A549 treated with Mapracorat at 1 μM for 4 hours (cell line): ENCODE measurements around the gene CACNA1S. TPM values are rescaled to one million over a fixed set of nuclear protein-coding genes. Genes with fewer than 3 reads are reported as not detected.

ENCODE experiments used
- total RNA-seq: library from RNA; stranded (reverse); fragments of 200-300 nt; extraction: Qiagen RNA extraction; gene quantifications from 5 replicates; pipeline ENCODE4 v1.2.3, GENCODE V29; 2022

Gene CACNA1S
- total RNA-seq, result not detected in 5 replicates

GRCh38 chr1:201112173-201112731, at the start of gene CACNA1S:
TSS of gene CACNA1S (minus strand) at chr1:201112426. CDS start at chr1:201112339, 87 bp downstream.

GRCh38 chr1:201154389-201155165, 42.4 kb upstream of the CACNA1S start, which contains the start of gene TMEM9:
TSS of gene TMEM9 (minus strand) at chr1:201154474. CDS start at chr1:201153923, 551 bp downstream.

GRCh38 chr1:201126832-201127754, 14.9 kb upstream of the CACNA1S start, which contains the start of gene ASCL5:
TSS of gene ASCL5 (minus strand) at chr1:201127184. CDS start at chr1:201115372, 11,812 bp downstream.

GRCh38 chr1:201023517-201023902, 88.7 kb downstream of the CACNA1S start, which contains the start of gene KIF21B:
TSS of gene KIF21B (minus strand) at chr1:201023714. CDS start at chr1:201023383, 331 bp downstream.

Other genes with a start within 250 kb of the CACNA1S start
- gene GPR25, start 239.4 kb downstream of the CACNA1S start, total RNA-seq, result not detected in 5 replicates
- 36.4 to 50.4 TPM (median 46.3 TPM) in 5 replicates for gene INAVA, start 217.5 kb downstream of the CACNA1S start, total RNA-seq
- gene KIF21B, start 88.7 kb downstream of the CACNA1S start, total RNA-seq, result 1.3 to 2.6 TPM (median 2.2 TPM) in 5 replicates
- 0.09 to 0.13 TPM (median 0.10 TPM) in 3 of 5 replicates, not detected in the others for gene ASCL5, start 14.8 kb upstream of the CACNA1S start, total RNA-seq
- gene TMEM9, start 42.0 kb upstream of the CACNA1S start, total RNA-seq, result 77.1 to 91.6 TPM (median 86.5 TPM) in 5 replicates
- 0.41 to 0.71 TPM (median 0.56 TPM) in 5 replicates for gene IGFN1, start 78.4 kb upstream of the CACNA1S start, total RNA-seq
- gene PKP1, start 171.1 kb upstream of the CACNA1S start, total RNA-seq, result 0.02 to 0.08 TPM (median 0.05 TPM) in 3 of 5 replicates, not detected in the others